Heart right ventricle (tissue), 16 donors: ENCODE data around the gene ATP6V1E1. TPM values are rescaled to one million over a fixed set of nuclear protein-coding genes. Genes with fewer than 3 reads are reported as not detected.

ENCODE experiments used
- ATAC-seq, 8 donors: fragments of 200-7000 bp; cut with Tn5 transposase; one replicate each; pipeline ENCODE4 v1.9.1; 2020; ENCODE audit warnings: mild to moderate bottlenecking in 8 of 8, moderate library complexity in 8 of 8, moderate number of reproducible peaks in 1 of 8
- DNase-seq, 2 donors: peaks; one replicate each; pipeline ENCODE4 v3.0.0-alpha.2; 2020
- H3K27ac ChIP-seq, 10 donors: fragments of 200-600 bp; sonication (generic) in 2 of 10; one replicate each; pipeline versions ENCODE4 v1.5.0 to v1.8.0; 2020 to 2022; ENCODE audit warnings: mild to moderate bottlenecking in 3 of 10
- H3K27me3 ChIP-seq, 7 donors: fragments of 200-600 bp; one replicate each; pipeline ENCODE4 v1.8.0; 2021 to 2022; ENCODE audit warnings: mild to moderate bottlenecking in 2 of 7
- H3K36me3 ChIP-seq, 9 donors: fragments of 200-600 bp; sonication (generic) in 1 of 9; one replicate each; pipeline versions ENCODE4 v1.5.0 to v1.8.0; 2020 to 2022; ENCODE audit warnings: mild to moderate bottlenecking in 2 of 9
- H3K4me1 ChIP-seq, 9 donors: fragments of 200-600 bp; sonication (generic) in 1 of 9; one replicate each; pipeline versions ENCODE4 v1.5.0 to v1.8.0; 2020 to 2022; ENCODE audit warnings: mild to moderate bottlenecking in 4 of 9
- H3K4me3 ChIP-seq, 10 donors: fragments of 200-600 bp; sonication (generic) in 2 of 10; one replicate each; pipeline versions ENCODE4 v1.5.0 to v1.8.0; 2020 to 2022; ENCODE audit warnings: mild to moderate bottlenecking in 7 of 10, moderate library complexity in 2 of 10
- H3K9me3 ChIP-seq, 11 donors: fragments of 200-600 bp in 10 of 11; sonication (generic) in 2 of 11; one replicate each; pipeline versions ENCODE4 v1.5.0 to v1.8.0; 2013 to 2022; ENCODE audit warnings: mild to moderate bottlenecking in 2 of 11, control low read depth in 1 of 11, moderate library complexity in 1 of 11
- WGBS, 2 donors: extraction: QIAGEN DNeasy Blood & Tissue Kit; methylation state at CpG; one replicate each; pipeline ENCODE4 v1.1.7; 2013; ENCODE audit warnings: inconsistent platforms in 1 of 2; 5-methylcytosine and 5-hydroxymethylcytosine counted together
- intact Hi-C, 10 donors: fragments of 100-400 bp; cut with DNase I; formaldehyde crosslinking; loops; one replicate each; pipeline versions ENCODE4 v1.11.1 to v1.14.2; 2022
- polyA plus RNA-seq, 2 donors: library from polyadenylated mRNA; stranded (reverse); fragments of 200-250 nt; gene quantifications; one replicate each; pipeline ENCODE4 v1.2.3, GENCODE V29; 2013
- total RNA-seq, 10 donors: library from RNA; stranded (reverse); fragmentation: NEBNext Ultra II Directional in 3 of 10; extraction: Animal tissue kit (Norgen Biotek cat#: 25700) in 3 of 10; gene quantifications; one replicate each; pipeline versions ENCODE4 v1.2.1 to v1.2.4, GENCODE V29; 2021 to 2023
- TF ChIP-seq, protein P1 (sequence below), 9 donors: fragments of 200-600 bp; sonication (generic) in 2 of 9; IDR thresholded peaks; one replicate each; pipeline versions ENCODE4 v1.5.0 to v1.8.0; 2021 to 2022; ENCODE audit warnings: antibody characterized with exemption in 9 of 9, mild to moderate bottlenecking in 5 of 9, moderate library complexity in 1 of 9
- donor health status: Arrhythmogenic right ventricular cardiomyopathy.
- donor health status: ischemic (EF 13 %, LVEDD 7.1; RV severe dilation, severe dysfunction).
- donor health status: healthy with polysubstance abuse.
- donor health status: DM: no; HTN: yes; CAD: no.
- donor health status: DM: no; HTN: no; CAD: no.
- donor health status: ischemic (EF 25% LVEDD 6.9; RV normal size, moderate dysfunction).
- donor health status: ischemic (EF 25% LVEDD 5.7; RV mildly dilated, moderate dysfunction).
- donor health status: healthy.
- donor health status: DM: yes; HTN: yes; CAD: no.
- donor health status: Ischemic cardiomyopathy.
- donor health status: ischemic (EF 35%, LVEDD 5.7; RV mildly dilated, moderate dysfunction).
- donor health status: nonischemic (EF 11% LVEDD 7.7; RV severe dilation, severe dysfunction).
- donor health status: DM: yes; HTN: yes; CAD: no.
- donor health status: PGD.
- donor health status: ischemic (EF 29% LVEDD 5.4; RV normal size, mild dysfunction).
- donor health status: nonischemic (EF 23%, LVEDD 6.1; RV moderate dilation, normal function).

The ATP6V1E1 gene
- total and polyA plus RNA-seq, 12 donors, result 73.4 to 278 (median 218) TPM

DNA sequence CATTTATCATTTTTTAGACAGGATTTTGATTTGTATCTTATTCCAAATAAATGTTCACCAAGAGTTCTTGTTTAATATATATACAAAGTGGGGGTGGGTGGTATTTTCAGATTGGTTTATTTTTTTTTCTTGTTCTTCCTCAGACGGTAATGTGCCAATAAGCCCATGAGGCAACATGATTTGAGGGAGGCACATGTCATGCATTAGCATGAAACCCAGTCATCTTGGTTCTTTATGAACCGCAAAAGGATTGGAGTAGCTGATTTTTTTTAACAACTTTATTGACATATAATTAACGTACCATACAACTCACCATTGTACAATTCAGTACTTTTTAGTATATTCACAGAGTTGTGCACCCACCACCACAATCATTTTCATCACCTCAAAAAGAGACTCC, 12.7 kb upstream of the ATP6V1E1 start:
- intact Hi-C loops, result loop anchor here in 1 of 10 donors (10.0 kb wide), 1 partner anchor 64 kb away; no protein-coding TSS in a partner anchor
- peaks cover 0 to 17% (median 4%) of the 10 kb centered on the region in 9 donors for H3K36me3 ChIP-seq
- DNase-seq (no peak), ATAC-seq (no peak)
- no peak overlapping the region for H3K4me3 ChIP-seq
- no peaks in the 10 kb centered on the region for H3K27me3 ChIP-seq
- TF ChIP-seq, protein P1, sequence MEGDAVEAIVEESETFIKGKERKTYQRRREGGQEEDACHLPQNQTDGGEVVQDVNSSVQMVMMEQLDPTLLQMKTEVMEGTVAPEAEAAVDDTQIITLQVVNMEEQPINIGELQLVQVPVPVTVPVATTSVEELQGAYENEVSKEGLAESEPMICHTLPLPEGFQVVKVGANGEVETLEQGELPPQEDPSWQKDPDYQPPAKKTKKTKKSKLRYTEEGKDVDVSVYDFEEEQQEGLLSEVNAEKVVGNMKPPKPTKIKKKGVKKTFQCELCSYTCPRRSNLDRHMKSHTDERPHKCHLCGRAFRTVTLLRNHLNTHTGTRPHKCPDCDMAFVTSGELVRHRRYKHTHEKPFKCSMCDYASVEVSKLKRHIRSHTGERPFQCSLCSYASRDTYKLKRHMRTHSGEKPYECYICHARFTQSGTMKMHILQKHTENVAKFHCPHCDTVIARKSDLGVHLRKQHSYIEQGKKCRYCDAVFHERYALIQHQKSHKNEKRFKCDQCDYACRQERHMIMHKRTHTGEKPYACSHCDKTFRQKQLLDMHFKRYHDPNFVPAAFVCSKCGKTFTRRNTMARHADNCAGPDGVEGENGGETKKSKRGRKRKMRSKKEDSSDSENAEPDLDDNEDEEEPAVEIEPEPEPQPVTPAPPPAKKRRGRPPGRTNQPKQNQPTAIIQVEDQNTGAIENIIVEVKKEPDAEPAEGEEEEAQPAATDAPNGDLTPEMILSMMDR (IDR thresholded peaks at IDR 0.05), result no peak
- peaks cover 3 to 33% (median 24%) of the 10 kb centered on the region in 9 donors for H3K4me1 ChIP-seq
- H3K9me3 ChIP-seq, result no peaks in the 10 kb centered on the region
- no peak overlapping the region for H3K27ac ChIP-seq
- 57 to 58% methylated on average over 3 of the region's 3 CpGs for WGBS, 2 donors

DNA sequence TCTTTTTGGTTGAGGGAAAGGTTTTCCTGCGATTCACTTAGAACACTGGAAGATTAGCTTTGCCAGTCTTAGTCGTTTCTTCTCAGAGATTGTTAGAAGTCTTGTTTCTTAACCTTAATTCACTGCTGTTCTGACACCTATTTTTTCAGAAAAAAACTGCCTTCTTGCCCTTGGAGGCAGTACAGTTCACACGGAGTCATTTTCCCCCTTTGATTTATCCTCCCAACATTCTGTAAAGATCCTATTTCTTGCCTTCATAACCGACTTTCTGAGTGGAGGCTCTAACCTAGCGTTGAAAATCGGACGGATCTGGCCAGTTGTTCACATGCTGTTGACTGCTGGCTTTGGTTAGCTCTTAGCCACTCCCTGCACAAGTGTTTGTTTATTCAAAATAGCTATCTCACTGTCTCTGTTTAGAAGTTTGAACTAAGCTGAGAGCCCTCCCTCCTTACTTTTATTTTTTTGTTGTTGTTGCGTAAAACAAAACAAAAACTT, 10.7 kb upstream of the ATP6V1E1 start:
- TF ChIP-seq, protein P1 (IDR thresholded peaks at IDR 0.05), result no peak
- peaks cover 0 to 12% (median 0%) of the 10 kb centered on the region in 9 donors for H3K36me3 ChIP-seq
- DNase-seq (no peak), ATAC-seq (peak; percentile 27 to 55 (median 46))
- no peaks in the 10 kb centered on the region for H3K27me3 ChIP-seq
- intact Hi-C loops, result loop anchor here in 4 of 10 donors (2.0 to 10.0 kb wide), 5 partner anchors 68 to 464 kb away; partner anchors contain the start of genes SLC25A18 (in 2 of the 4), BID (in 1 of the 4) and PEX26 (in 1 of the 4)
- H3K27ac ChIP-seq, result peak overlapping the region; percentile 93 to 100 (median 98)
- peak overlapping the region; percentile 52 to 92 (median 76) for H3K4me3 ChIP-seq
- H3K4me1 ChIP-seq, result peaks cover 3 to 27% (median 24%) of the 10 kb centered on the region in 9 donors
- 5 to 6% methylated on average over 8 of the region's 8 CpGs for WGBS, 2 donors
- H3K9me3 ChIP-seq, result no peaks in the 10 kb centered on the region

DNA sequence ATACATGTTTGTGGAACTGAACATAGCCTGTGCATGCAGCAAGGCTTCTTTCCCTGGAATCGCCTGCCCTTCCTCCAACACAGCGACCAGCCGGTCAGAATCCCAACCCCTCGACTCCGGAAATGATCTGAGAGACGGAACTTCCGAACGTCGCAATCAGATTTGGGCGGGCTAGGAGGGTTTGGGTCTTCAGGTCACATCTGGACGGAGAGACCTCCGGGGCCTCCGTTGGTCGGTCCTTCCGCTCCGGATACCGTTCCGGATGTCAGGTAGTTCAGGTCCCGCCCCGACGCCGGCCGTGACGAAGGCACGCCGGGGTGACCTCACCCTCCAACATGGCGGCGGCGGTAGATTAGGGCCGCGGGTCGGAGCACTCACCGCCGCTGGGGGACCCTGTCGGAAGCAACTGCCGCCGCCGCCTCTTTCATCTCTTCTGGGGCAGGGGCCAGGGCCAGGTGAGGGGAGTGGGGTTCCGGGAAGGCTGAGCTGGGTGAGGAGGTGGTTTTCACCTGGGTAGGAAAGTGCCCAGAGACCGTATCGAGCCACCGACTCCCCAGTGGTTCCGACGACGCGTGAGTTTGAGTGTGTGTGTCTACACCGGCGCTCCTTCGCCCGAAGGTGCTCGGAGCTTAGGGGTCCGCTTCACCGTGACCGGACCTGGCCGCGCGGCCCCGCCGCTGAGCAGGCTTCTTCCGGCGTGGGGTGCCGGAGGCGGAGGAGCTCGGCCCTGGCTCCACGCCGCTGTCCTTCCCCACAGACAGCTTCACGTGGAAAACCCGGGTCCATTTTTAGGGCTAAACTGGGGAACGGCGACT, 10.1 kb upstream of the ATP6V1E1 start, which contains the start of gene BCL2L13:
Gene BCL2L13, plus strand, starts transcription at position 326 of the 815 bp plus-strand sequence. CDS start 16,955 bp downstream, outside the sequence.
- Histone ChIP-seq H3K4me3 (peak within 1 kb of the TSS; percentile 52 to 92 (median 76)), H3K4me1 (peaks cover 3 to 27% (median 24%) of the 10 kb centered on the region in 9 donors), H3K27ac (peak within 1 kb of the TSS; percentile 93 to 100 (median 98)), H3K9me3 (no peaks in the 10 kb centered on the region), H3K27me3 (no peaks in the 10 kb centered on the region), H3K36me3 (peaks cover 0 to 12% (median 0%) of the 10 kb centered on the region in 9 donors)
- TF ChIP-seq, protein P1 (IDR thresholded peaks at IDR 0.05), result peak in 1 of 9 donors; percentile 17
- intact Hi-C loops, result loop anchor here in 4 of 10 donors (1.0 to 10.0 kb wide), 6 partner anchors 10 to 464 kb away; partner anchors contain the start of genes SLC25A18 (in 2 of the 4), ATP6V1E1 (in 1 of the 4), BID (in 1 of the 4) and PEX26 (in 1 of the 4)
- peak; percentile 91 for DNase-seq
- ATAC-seq, result peak; percentile 97 to 99 (median 98)
- 0% methylated on average over 69 to 70 of the region's 70 CpGs for WGBS, 2 donors

DNA sequence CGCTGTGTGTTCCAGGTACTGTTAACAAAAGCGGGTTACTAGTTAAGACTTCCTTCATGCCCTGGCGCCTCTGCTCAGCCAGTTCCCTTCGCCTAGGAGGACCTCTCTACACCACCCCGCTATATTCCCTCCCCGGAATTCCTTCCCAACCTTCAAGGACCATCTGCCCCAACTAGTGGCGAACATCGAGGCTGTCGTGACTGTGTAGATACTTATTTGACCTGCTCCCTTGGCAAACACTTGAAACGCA, 9.6 kb upstream of the ATP6V1E1 start:
- peak; percentile 37 to 75 (median 65) for ATAC-seq
- WGBS, 2 donors, result 0 to 1% methylated on average over 10 of the region's 10 CpGs
- no peak for DNase-seq
- intact Hi-C loops, result loop anchor here in 4 of 10 donors (1.0 to 10.0 kb wide), 6 partner anchors 10 to 463 kb away; partner anchors contain the start of genes SLC25A18 (in 2 of the 4), ATP6V1E1 (in 1 of the 4), BID (in 1 of the 4) and PEX26 (in 1 of the 4)
- Histone ChIP-seq H3K27me3 (no peaks in the 10 kb centered on the region), H3K9me3 (no peaks in the 10 kb centered on the region), H3K4me3 (peak overlapping the region; percentile 52 to 92 (median 76)), H3K4me1 (peaks cover 3 to 27% (median 24%) of the 10 kb centered on the region in 9 donors), H3K27ac (peak overlapping the region; percentile 93 to 100 (median 98)), H3K36me3 (peaks cover 0 to 12% (median 0%) of the 10 kb centered on the region in 9 donors)
- TF ChIP-seq, protein P1 (IDR thresholded peaks at IDR 0.05), result peak in 2 of 9 donors; percentile 6 to 17
